NK-92 (cell line): ENCODE measurements around the gene AKNAD1.
A peak's percentile ranks its signal among the peaks of the same experiment; 100 is the strongest.

ENCODE experiments used
- DNase-seq: peaks from one replicate; lab custom pipeline; 2025; ENCODE audit not compliant: unreplicated experiment; lab: John Stamatoyannopoulos, UW

The AKNAD1 gene

GRCh38 chr1:108832929-108833328 is 24.0 kb downstream of the AKNAD1 start:
- no peak for DNase-seq

- no peak for DNase-seq
Observed at GRCh38 chr1:108831225-108831624, 25.7 kb downstream of the AKNAD1 start.

- DNase-seq: no peak
Observed at GRCh38 chr1:108830119-108831008, 26.5 kb downstream of the AKNAD1 start.

- DNase-seq: no peak
Observed at GRCh38 chr1:108829498-108829916, 27.4 kb downstream of the AKNAD1 start.

DNA sequence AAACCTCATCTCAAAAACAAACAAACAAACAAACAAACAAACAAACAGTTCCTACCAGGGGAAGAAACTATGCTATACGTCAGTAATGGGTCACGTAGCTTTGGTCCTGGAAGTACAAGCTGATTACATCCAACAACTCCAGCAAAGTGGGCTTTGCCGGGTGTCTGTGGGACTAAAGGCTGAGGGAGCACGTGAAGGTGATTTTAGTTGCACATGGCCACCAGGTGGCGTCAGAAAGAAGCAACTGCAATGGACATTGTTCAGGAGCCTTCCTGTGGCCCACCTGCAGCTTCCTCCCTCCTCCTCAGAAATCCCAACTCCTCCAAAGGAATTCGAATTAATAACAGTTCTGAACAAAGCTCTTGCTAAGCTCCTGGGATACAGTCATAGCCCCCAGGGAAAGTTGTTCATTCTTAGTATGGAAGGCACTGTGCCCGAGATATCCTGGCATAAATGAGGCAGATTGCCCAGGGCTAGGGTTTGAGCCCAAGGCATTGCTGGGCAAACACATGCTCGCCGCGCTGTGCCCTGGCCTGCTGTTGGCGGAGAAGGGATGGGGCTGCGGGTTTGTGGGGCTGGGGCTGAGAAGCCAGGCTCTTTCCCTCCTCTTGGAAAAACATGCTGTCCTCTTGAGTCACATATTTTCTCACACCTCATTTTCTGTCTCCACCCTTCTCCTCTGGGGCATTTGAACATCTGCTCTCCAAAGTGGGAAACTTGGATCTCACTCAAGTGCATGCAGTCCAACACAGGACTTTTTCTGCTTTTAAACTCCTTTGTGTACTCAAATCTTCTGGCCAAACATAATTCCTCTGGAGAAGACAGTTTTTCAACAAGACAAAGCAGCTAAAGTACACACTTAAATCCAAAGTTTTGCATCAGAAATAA is 28.6 kb downstream of the AKNAD1 start:
- DNase-seq: peak; percentile 12

- DNase-seq: no peak
Observed at GRCh38 chr1:108826081-108826635, 30.7 kb downstream of the AKNAD1 start.

- DNase-seq: no peak
Observed at GRCh38 chr1:108824051-108824450, 32.8 kb downstream of the AKNAD1 start.

- no peak for DNase-seq
Observed at GRCh38 chr1:108823632-108824031, 33.3 kb downstream of the AKNAD1 start.

GRCh38 chr1:108819878-108820277 is 37.0 kb downstream of the AKNAD1 start:
- DNase-seq: no peak

DNA sequence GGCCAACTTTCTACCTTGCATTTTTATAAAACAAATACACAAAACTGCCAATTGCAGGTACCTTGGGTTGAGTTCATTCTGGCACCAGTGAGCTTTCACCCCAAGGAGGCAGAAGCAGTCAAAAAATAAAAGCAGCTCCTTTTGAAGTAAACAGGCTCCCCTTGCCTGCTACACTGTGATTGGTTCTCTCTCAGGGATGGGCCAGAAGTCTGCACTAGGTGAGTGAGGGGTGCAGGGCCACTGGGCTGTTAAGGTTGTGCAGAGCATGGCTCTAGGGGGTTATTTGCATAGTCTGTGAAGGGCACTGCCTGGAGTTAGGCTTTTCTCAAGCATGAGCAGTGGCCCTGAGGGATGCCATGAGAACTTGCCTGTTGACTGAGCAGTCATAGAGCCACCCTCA is 39.1 kb downstream of the AKNAD1 start:
- no peak for DNase-seq

DNA sequence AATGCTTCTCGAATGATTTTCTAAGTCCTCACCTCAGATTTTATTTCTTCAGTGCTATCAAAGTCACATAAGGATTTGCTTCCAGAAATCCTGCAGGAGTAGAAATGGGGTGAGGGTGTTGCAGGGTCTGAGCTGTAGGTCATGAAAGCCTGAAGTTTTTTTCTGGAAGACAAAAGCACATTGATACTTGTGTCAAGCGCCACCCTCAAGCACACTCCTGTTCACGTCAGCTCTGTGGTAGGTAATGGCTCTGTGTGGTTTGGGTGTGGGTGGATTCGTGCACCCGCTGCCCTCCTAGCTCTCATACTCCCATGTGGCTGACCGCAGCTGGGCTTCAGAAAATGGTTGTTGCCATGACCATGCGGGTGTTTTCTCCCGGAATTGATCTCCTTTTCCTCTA is 39.9 kb downstream of the AKNAD1 start:
- DNase-seq: no peak

- no peak for DNase-seq
Observed at GRCh38 chr1:108816049-108816893, 40.6 kb downstream of the AKNAD1 start.

DNA sequence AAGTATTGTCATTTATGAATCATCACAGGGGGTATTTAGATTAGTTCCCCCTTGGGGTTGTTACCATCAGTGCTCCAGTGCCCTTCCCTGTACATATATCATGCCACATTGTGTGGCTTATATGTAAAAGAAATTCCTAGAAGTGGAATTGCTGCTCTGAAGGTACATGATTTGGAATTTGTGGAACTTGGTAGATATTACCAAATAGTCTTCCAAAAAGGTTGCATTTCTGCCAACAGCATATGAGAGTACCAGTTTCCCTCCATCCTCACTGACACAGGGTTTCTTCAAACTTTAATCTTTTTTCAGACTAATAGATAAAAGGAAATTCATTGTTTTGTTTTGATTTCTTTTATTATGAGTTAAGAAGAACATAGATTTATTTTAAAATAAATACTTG is 41.3 kb downstream of the AKNAD1 start:
- DNase-seq: no peak

GRCh38 chr1:108814343-108815125 is 42.4 kb downstream of the AKNAD1 start:
- DNase-seq: no peak

GRCh38 chr1:108813326-108813725 is 43.6 kb downstream of the AKNAD1 start:
- no peak for DNase-seq

DNA sequence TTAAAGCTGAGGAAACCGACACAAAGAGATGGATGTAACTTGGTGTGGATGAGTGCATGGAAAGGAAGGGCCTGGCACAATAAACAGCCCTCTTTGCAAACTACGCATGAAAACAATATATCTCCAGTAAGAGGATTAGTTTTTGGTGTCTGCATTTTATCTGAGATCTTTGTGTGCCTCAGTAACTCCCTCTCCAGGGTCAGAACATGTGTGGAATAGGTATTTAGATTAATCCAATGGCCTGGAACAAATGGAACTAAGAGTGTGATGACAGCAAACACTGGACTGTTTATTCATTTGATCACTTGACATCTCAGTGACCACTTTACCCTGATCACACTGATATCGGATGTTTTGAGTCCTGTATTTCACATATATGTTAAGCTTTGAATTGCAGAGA is 45.3 kb downstream of the AKNAD1 start:
- DNase-seq: no peak

DNA sequence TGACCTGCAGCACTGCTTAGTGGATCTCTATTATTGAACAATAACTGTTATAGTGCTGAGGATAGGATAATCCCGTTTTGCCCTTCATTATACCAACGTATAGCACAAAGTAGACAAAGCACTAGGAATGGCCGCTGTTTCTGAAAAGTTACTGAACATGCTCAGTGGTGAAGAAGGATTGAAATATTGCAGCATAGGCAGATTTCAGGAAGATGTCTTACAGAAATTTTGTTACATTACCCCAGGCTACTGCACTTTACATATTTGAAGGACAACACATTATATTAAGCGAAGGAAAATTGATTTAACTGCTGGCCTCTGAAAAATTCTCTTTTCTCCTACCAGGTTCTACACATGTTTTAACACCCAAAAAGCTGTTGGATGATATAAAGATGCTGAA is 48.5 kb downstream of the AKNAD1 start:
- no peak for DNase-seq

GRCh38 chr1:108803548-108803947 is 53.3 kb downstream of the AKNAD1 start:
- DNase-seq: no peak

GRCh38 chr1:108801101-108801500 is 55.8 kb downstream of the AKNAD1 start:
- DNase-seq: no peak

DNA sequence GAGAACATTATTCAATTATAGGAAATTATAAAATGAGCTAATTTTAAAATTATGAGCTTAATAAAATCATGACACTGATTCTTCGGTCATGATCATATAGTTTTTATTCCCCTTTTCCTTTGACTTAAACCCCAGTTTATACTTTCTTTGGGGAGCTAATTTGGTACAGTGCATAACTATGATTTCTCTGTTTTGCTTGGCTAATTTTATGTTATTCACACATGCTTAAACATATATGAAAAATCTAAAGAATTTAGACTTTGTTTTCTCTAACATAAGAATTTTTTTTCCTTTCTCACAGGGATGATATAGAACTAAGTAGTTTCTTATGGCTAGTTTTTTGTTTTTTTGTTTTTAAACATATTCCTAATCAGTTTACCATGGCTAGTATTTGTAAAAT is 57.9 kb downstream of the AKNAD1 start:
- DNase-seq: no peak
